ENCODE results near the gene MTIF3. TPM values are rescaled to one million over a fixed set of nuclear protein-coding genes. Genes with fewer than 3 reads are reported as not detected.
A peak's percentile ranks its signal among the peaks of the same experiment; 100 is the strongest.

The MTIF3 gene
- total RNA-seq, 1 experiment from 2014 or later, result 42.0 TPM

GRCh38 chr13:27408074-27408473 lies 42.3 kb downstream of the MTIF3 start:
- peaks cover 7% of the 10 kb centered on the region for H3K27me3 Mint-ChIP-seq (ENCODE audit: low read depth)
- H3K9me3 Mint-ChIP-seq, result peaks cover 8% of the 10 kb centered on the region
- no peak for TF ChIP-seq ZNF138 (CRISPR knock-in tag; conservative IDR thresholded peaks at IDR 0.05)
- TF ChIP-seq ATF2 (CRISPR knock-in tag; IDR thresholded peaks at IDR 0.05; ENCODE audit: borderline replicate concordance, low read depth), result no peak
- TF ChIP-seq MYBL2 (CRISPR knock-in tag; IDR thresholded peaks at IDR 0.05), result no peak
- H3K36me3 Mint-ChIP-seq, result no peaks in the 10 kb centered on the region
- peaks cover 10% of the 10 kb centered on the region for H3K4me1 Mint-ChIP-seq
- POLR2A ChIA-PET, result no interaction called here
- H3K27ac Mint-ChIP-seq, result no peak overlapping the region
- H3K4me3 Mint-ChIP-seq, result no peak overlapping the region
- CTCF ChIA-PET, result no interaction called here
- DNase-seq (ENCODE audit: low spot score) (no peak), ATAC-seq (peak; percentile 34; the same call in 1 of the 2 replicates)

- DNase-seq (ENCODE audit: low spot score), result no peak
- Mint-ChIP-seq H3K36me3 (no peaks in the 10 kb centered on the region), H3K4me1 (peaks cover 14% of the 10 kb centered on the region), H3K4me3 (no peak overlapping the region), H3K27me3 (ENCODE audit: low read depth) (peaks cover 4% of the 10 kb centered on the region; the same call in 1 of the 2 replicates), H3K9me3 (peaks cover 8% of the 10 kb centered on the region), H3K27ac (no peak overlapping the region)
- CTCF ChIA-PET, result interaction anchor here (1.9 kb wide), 1 partner anchor 20 kb away, joined by 5 read pairs; no protein-coding TSS in a partner anchor
- ATAC-seq, result no peak
- TF ChIP-seq KAT7 (CRISPR knock-in tag; IDR thresholded peaks at IDR 0.05; ENCODE audit: borderline replicate concordance), result no peak
- no peak for TF ChIP-seq RELA (CRISPR knock-in tag; IDR thresholded peaks at IDR 0.05; ENCODE audit: borderline replicate concordance)
- no peak for TF ChIP-seq TCF7 (CRISPR knock-in tag; IDR thresholded peaks at IDR 0.05; ENCODE audit: low read depth)
- TF ChIP-seq PREB (CRISPR knock-in tag; IDR thresholded peaks at IDR 0.05; ENCODE audit: borderline replicate concordance), result no peak
- TF ChIP-seq ZNF671 (CRISPR knock-in tag; IDR thresholded peaks at IDR 0.05), result no peak
- TF ChIP-seq MAX (CRISPR knock-in tag; IDR thresholded peaks at IDR 0.05), result 0 out of 2 replicates have a peak, but pooled peaks have one; percentile 17
- POLR2A ChIA-PET, result interaction anchor here (0.6 kb wide), 2 partner anchors 133 to 430 kb away, joined by 7 to 8 read pairs; no protein-coding TSS in a partner anchor
Measured at GRCh38 chr13:27406178-27406939, 44.0 kb downstream of the MTIF3 start.

GRCh38 chr13:27405546-27406134 lies 44.7 kb downstream of the MTIF3 start:
- ATAC-seq (no peak), DNase-seq (ENCODE audit: low spot score) (no peak)
- Mint-ChIP-seq H3K4me1 (peaks cover 14% of the 10 kb centered on the region), H3K36me3 (0 out of 2 replicates have a peak, but pooled peaks cover 2% of the 10 kb centered on the region), H3K27ac (no peak overlapping the region), H3K9me3 (peaks cover 8% of the 10 kb centered on the region), H3K4me3 (no peak overlapping the region), H3K27me3 (ENCODE audit: low read depth) (peaks cover 4% of the 10 kb centered on the region; the same call in 1 of the 2 replicates)
- POLR2A ChIA-PET, result interaction anchor here (0.6 kb wide), 1 partner anchor 431 kb away, joined by 8 read pairs; no protein-coding TSS in a partner anchor
- CTCF ChIA-PET, result interaction anchor here (1.9 kb wide), 1 partner anchor 21 kb away, joined by 5 read pairs; no protein-coding TSS in a partner anchor
- TF ChIP-seq RELA (CRISPR knock-in tag; IDR thresholded peaks at IDR 0.05; ENCODE audit: borderline replicate concordance) (no peak), ZNF317 (CRISPR knock-in tag; IDR thresholded peaks at IDR 0.05; ENCODE audit: borderline replicate concordance, low read depth) (no peak), HMGXB4 (CRISPR knock-in tag; IDR thresholded peaks at IDR 0.05) (no peak), IRF1 (CRISPR knock-in tag; IDR thresholded peaks at IDR 0.05) (no peak), ZBTB43 (CRISPR knock-in tag; IDR thresholded peaks at IDR 0.05) (no peak), ZNF232 (CRISPR knock-in tag; IDR thresholded peaks at IDR 0.05) (no peak), TEAD4 (CRISPR knock-in tag; IDR thresholded peaks at IDR 0.05) (no peak), HMGA2 (CRISPR knock-in tag; IDR thresholded peaks at IDR 0.05) (no peak), ATF2 (CRISPR knock-in tag; IDR thresholded peaks at IDR 0.05; ENCODE audit: borderline replicate concordance, low read depth) (no peak), MXD4 (CRISPR knock-in tag; IDR thresholded peaks at IDR 0.05; ENCODE audit: borderline replicate concordance) (no peak), PRRX2 (CRISPR knock-in tag; IDR thresholded peaks at IDR 0.05) (no peak), PREB (CRISPR knock-in tag; IDR thresholded peaks at IDR 0.05; ENCODE audit: borderline replicate concordance) (no peak), ZNF263 (CRISPR knock-in tag; IDR thresholded peaks at IDR 0.05; ENCODE audit: low read depth) (no peak)
